Fibroblast of lung (primary cell): ENCODE measurements around the gene PFKFB3. TPM values are rescaled to one million over a fixed set of nuclear protein-coding genes. Genes with fewer than 3 reads are reported as not detected.

ENCODE experiments used
- DNase-seq, 2 donors: peaks; one replicate each; pipeline versions ENCODE4 v3.0.0 to v3.0.0-alpha.2; 2010; ENCODE audit warnings: low read depth in 2 of 2
- H2AFZ ChIP-seq: 2 replicates; pipeline ENCODE4 v1.5.1; 2012; ENCODE audit warnings: low read length, control low read depth, inconsistent platforms
- H3K27ac ChIP-seq: 2 replicates; pipeline ENCODE4 v1.5.1; 2011; ENCODE audit warnings: low read length, control low read depth; ENCODE audit not compliant: insufficient read depth
- H3K27me3 ChIP-seq: 2 replicates; pipeline ENCODE4 v1.5.1; 2011; ENCODE audit warnings: mild to moderate bottlenecking, low read length; ENCODE audit not compliant: control insufficient read depth, insufficient read depth
- H3K36me3 ChIP-seq: 2 replicates; pipeline ENCODE4 v1.5.1; 2011; ENCODE audit warnings: low read length; ENCODE audit not compliant: control insufficient read depth, insufficient read depth
- H3K4me1 ChIP-seq: 2 replicates; pipeline ENCODE4 v1.5.1; 2011; ENCODE audit warnings: low read length; ENCODE audit not compliant: control insufficient read depth, insufficient read depth; ENCODE audit errors: extremely low read depth
- H3K4me2 ChIP-seq: 2 replicates; pipeline ENCODE4 v1.5.1; 2011; ENCODE audit warnings: low read length, control low read depth; ENCODE audit not compliant: insufficient read depth; ENCODE audit errors: extremely low read depth
- H3K4me3 ChIP-seq, 4 experiments: fragments of 200-600 bp in 1 of 4; sonication (generic) in 1 of 4; replicated peaks in 1 of 4; 2 replicates each; pipeline ENCODE4 v1.5.1; 2011 to 2016; ENCODE audit warnings: low read length in 4 of 4, low read depth in 3 of 4, mild to moderate bottlenecking in 3 of 4, control low read depth in 2 of 4, inconsistent platforms in 1 of 4, mixed read lengths in 1 of 4; ENCODE audit not compliant: insufficient read depth in 1 of 4; ENCODE audit errors: control extremely low read depth in 1 of 4
- H3K79me2 ChIP-seq: 2 replicates; pipeline ENCODE4 v1.5.1; 2012; ENCODE audit warnings: mild to moderate bottlenecking, low read length, inconsistent platforms; ENCODE audit not compliant: control insufficient read depth, insufficient read depth
- H3K9ac ChIP-seq: 2 replicates; pipeline ENCODE4 v1.5.1; 2011; ENCODE audit warnings: mild to moderate bottlenecking, low read length, control low read depth; ENCODE audit not compliant: insufficient read depth
- H3K9me3 ChIP-seq: 2 replicates; pipeline ENCODE4 v1.5.1; 2012; ENCODE audit warnings: low read depth, low read length; ENCODE audit not compliant: control insufficient read depth, insufficient read depth
- H4K20me1 ChIP-seq: 2 replicates; pipeline ENCODE4 v1.5.1; 2011; ENCODE audit warnings: low read length; ENCODE audit not compliant: control insufficient read depth, insufficient read depth; ENCODE audit errors: extremely low read depth
- EZH2 ChIP-seq: IDR thresholded peaks from 2 replicates; pipeline ENCODE4 v1.5.1; 2012; ENCODE audit warnings: low read length, control low read depth, mild to moderate bottlenecking; ENCODE audit errors: missing control alignments
- polyA plus RNA-seq, 2 donors: library from polyadenylated mRNA; depleted of rRNA in 1 of 2; stranded (reverse) in 1 of 2; unstranded in 1 of 2; fragments of >200 nt; gene quantifications; 2 replicates each; pipeline ENCODE4 v1.2.1, GENCODE V29; 2011 to 2012; ENCODE audit warnings: missing spikeins in 1 of 2
- total RNA-seq: library from RNA; depleted of rRNA; stranded (reverse); fragments of >200 nt; gene quantifications from 2 replicates; pipeline ENCODE4 v1.2.1, GENCODE V29; 2014
- TF ChIP-seq, protein P1 (sequence below), 2 donors: IDR thresholded peaks in 1 of 2; conservative IDR thresholded peaks in 1 of 2; 1 replicate in 1 of 2; 2 replicates in 1 of 2; pipeline ENCODE4 v1.5.1; 2011 to 2012; ENCODE audit warnings: low read length in 2 of 2, control low read depth in 1 of 2, inconsistent platforms in 1 of 2, low read depth in 1 of 2, mild to moderate bottlenecking in 1 of 2

Gene PFKFB3
- total and polyA plus RNA-seq, 2 donors (not counting 1 experiment from before 2014, with no cell fraction given), result 14.2 to 25.8 TPM

DNA sequence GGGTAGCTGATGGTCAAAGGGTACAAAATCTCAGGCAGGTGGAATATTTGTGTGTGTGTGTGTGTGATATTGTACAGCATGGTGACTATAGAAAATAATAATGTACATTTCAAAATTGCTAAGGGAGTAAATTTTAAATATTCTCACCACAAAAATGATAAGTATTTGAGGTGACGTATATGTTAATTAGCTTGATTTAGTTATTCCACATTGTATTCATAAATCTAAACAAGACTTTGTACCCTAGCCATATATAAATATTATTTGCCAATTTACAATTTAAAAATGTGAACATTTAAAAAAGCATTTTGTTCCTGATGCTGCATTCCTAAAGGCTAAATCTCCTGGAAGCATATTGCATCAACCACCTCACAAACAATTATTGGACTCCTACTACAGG is 47.0 kb downstream of the PFKFB3 start:
- H3K27me3 ChIP-seq, result no peaks in the 10 kb centered on the region
- no peak overlapping the region for H3K4me2 ChIP-seq
- TF ChIP-seq, protein P1, sequence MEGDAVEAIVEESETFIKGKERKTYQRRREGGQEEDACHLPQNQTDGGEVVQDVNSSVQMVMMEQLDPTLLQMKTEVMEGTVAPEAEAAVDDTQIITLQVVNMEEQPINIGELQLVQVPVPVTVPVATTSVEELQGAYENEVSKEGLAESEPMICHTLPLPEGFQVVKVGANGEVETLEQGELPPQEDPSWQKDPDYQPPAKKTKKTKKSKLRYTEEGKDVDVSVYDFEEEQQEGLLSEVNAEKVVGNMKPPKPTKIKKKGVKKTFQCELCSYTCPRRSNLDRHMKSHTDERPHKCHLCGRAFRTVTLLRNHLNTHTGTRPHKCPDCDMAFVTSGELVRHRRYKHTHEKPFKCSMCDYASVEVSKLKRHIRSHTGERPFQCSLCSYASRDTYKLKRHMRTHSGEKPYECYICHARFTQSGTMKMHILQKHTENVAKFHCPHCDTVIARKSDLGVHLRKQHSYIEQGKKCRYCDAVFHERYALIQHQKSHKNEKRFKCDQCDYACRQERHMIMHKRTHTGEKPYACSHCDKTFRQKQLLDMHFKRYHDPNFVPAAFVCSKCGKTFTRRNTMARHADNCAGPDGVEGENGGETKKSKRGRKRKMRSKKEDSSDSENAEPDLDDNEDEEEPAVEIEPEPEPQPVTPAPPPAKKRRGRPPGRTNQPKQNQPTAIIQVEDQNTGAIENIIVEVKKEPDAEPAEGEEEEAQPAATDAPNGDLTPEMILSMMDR (conservative IDR thresholded peaks at IDR 0.05 in 1 of 2, IDR thresholded peaks at IDR 0.05 in 1 of 2; ENCODE audit: low read depth in 1 of 2, low read length in 2 of 2), result no peak
- no peak for TF ChIP-seq EZH2
- DNase-seq, result no peak
- H3K79me2 ChIP-seq, result no peaks in the 10 kb centered on the region
- no peaks in the 10 kb centered on the region for H3K36me3 ChIP-seq
- H3K9ac ChIP-seq, result no peak overlapping the region
- no peaks in the 10 kb centered on the region for H3K4me1 ChIP-seq
- no peak overlapping the region for H3K4me3 ChIP-seq
- no peaks in the 10 kb centered on the region for H3K9me3 ChIP-seq
- no peak overlapping the region for H3K27ac ChIP-seq
- no peak overlapping the region for H2AFZ ChIP-seq
- H4K20me1 ChIP-seq, result no peaks in the 10 kb centered on the region

DNA sequence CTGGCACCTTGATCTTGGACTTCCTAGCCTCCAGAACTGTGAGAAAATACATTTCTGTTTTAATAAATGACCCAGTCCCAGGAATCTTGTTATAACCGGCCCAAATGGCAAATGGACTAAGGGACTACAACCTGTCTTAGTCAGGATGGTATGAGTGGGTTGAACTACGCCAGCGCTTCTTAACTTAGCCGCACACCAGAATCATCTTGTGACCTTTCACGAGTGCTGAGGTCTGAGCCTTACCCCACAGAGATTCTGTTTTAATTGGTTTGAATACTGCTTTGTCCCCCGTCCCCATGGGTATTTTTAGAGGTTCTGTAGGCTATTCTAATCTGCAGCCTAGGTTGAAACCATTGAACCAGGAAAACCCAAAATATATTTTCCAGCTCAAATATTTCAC is 48.0 kb downstream of the PFKFB3 start:
- Histone ChIP-seq H3K4me3 (no peak overlapping the region), H4K20me1 (no peaks in the 10 kb centered on the region), H3K9ac (no peak overlapping the region), H3K27me3 (no peaks in the 10 kb centered on the region), H3K4me2 (no peak overlapping the region), H3K27ac (no peak overlapping the region), H3K9me3 (no peaks in the 10 kb centered on the region), H3K4me1 (no peaks in the 10 kb centered on the region), H2AFZ (no peak overlapping the region), H3K36me3 (no peaks in the 10 kb centered on the region), H3K79me2 (no peaks in the 10 kb centered on the region)
- no peak for DNase-seq
- TF ChIP-seq, protein P1 (conservative IDR thresholded peaks at IDR 0.05 in 1 of 2, IDR thresholded peaks at IDR 0.05 in 1 of 2; ENCODE audit: low read depth in 1 of 2, low read length in 2 of 2), result no peak
- no peak for TF ChIP-seq EZH2

DNA sequence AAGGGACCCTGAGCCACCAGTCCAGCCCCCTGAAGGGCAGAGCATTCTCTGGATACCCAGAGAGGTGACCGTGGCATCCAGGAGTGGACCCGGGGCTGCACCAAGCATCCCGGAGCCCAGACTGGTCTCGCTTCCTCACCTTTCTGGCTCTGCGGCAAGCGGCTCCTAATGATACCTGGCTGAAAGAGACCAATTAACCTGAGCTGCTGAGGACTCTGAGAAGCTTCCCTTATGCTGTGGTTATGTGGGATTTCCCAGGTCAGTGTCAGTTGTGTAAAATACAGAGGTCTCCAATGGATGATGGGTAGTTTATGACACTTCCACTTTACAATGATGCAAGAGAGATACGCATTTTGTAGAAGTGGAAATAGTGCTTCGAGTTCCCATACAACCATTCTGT is 51.5 kb downstream of the PFKFB3 start:
- no peaks in the 10 kb centered on the region for H3K27me3 ChIP-seq
- no peak overlapping the region for H3K4me3 ChIP-seq
- no peak overlapping the region for H3K4me2 ChIP-seq
- H3K79me2 ChIP-seq, result no peaks in the 10 kb centered on the region
- no peak for TF ChIP-seq EZH2
- TF ChIP-seq, protein P1 (conservative IDR thresholded peaks at IDR 0.05 in 1 of 2, IDR thresholded peaks at IDR 0.05 in 1 of 2; ENCODE audit: low read depth in 1 of 2, low read length in 2 of 2), result no peak
- no peak overlapping the region for H3K9ac ChIP-seq
- no peaks in the 10 kb centered on the region for H3K4me1 ChIP-seq
- H3K9me3 ChIP-seq, result no peaks in the 10 kb centered on the region
- no peak overlapping the region for H2AFZ ChIP-seq
- DNase-seq, result no peak
- H3K27ac ChIP-seq, result no peak overlapping the region
- no peaks in the 10 kb centered on the region for H3K36me3 ChIP-seq
- H4K20me1 ChIP-seq, result no peaks in the 10 kb centered on the region
